GM15510 (cell line): Measurements from ENCODE around the gene FICD.
A peak's percentile ranks its signal among the peaks of the same experiment; 100 is the strongest.

Experiments
- POLR2A ChIP-seq: IDR thresholded peaks from 3 replicates; pipeline ENCODE4 v1.6.1; 2011; ENCODE audit warnings: borderline replicate concordance; ENCODE audit not compliant: insufficient read length; ENCODE audit errors: extremely low read depth

The FICD gene

GRCh38 chr12:108518101-108518715 is 3.1 kb downstream of the FICD start:
- no peak for TF ChIP-seq POLR2A

DNA sequence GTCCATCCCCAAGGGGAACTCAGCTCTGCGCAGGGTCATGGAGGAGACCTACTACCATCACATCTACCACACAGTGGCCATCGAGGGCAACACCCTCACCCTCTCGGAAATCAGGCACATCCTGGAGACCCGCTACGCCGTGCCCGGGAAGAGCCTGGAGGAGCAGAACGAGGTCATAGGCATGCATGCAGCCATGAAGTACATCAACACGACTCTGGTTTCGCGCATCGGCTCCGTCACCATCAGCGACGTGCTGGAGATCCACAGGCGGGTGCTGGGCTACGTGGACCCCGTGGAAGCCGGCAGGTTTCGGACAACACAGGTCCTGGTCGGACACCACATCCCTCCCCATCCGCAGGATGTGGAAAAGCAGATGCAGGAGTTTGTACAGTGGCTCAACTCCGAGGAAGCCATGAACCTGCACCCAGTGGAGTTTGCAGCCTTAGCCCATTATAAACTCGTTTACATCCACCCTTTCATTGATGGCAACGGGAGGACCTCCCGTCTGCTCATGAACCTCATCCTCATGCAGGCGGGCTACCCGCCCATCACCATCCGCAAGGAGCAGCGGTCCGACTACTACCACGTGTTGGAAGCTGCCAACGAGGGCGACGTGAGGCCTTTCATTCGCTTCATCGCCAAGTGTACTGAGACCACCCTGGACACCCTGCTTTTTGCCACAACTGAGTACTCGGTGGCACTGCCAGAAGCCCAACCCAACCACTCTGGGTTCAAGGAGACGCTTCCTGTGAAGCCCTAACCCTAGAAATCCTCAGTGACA is 3.8 kb downstream of the FICD start:
- peak; percentile 12 for TF ChIP-seq POLR2A

- TF ChIP-seq POLR2A, result no peak
Observed at GRCh38 chr12:108519558-108519957, 4.5 kb downstream of the FICD start.

DNA sequence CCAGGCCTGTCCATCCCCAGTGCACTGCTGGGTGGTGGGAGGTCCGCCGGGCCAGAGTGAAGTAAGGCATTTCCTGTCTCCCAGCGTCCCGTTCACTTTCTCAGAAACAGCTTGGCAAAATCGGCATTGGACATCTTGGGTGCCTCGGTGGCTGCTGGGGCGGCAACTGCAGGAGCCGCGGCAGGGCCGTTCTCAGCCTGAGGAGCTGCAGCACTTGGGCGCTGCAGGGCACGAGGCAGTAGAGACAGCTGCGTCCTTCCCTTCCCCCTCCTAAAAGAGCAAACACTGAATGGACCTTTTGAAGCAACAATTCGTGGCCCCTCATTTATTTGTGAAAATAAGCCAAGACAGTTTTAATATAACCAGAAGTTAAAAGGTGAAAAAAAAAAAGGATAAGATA is 8.3 kb downstream of the FICD start:
- TF ChIP-seq POLR2A, result no peak

DNA sequence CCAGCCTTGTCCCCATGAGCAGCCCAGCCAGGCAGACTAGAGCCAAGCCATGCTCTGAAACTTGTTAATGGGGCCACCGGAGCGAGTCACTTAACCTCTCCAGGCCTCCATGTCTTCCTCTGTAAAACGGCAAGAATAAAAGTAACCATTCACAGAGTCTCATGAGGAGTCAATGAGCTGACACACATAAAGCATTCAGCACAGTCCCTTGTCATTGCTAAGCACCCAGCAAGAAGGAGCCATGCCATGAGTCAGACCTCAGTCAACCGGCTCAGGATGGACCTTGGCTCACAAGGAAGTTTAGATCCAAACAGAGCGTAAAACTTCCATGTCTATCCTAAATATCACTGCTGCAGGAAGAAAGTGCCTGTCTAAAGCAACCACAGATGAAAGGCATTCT is 10.6 kb downstream of the FICD start:
- no peak for TF ChIP-seq POLR2A

DNA sequence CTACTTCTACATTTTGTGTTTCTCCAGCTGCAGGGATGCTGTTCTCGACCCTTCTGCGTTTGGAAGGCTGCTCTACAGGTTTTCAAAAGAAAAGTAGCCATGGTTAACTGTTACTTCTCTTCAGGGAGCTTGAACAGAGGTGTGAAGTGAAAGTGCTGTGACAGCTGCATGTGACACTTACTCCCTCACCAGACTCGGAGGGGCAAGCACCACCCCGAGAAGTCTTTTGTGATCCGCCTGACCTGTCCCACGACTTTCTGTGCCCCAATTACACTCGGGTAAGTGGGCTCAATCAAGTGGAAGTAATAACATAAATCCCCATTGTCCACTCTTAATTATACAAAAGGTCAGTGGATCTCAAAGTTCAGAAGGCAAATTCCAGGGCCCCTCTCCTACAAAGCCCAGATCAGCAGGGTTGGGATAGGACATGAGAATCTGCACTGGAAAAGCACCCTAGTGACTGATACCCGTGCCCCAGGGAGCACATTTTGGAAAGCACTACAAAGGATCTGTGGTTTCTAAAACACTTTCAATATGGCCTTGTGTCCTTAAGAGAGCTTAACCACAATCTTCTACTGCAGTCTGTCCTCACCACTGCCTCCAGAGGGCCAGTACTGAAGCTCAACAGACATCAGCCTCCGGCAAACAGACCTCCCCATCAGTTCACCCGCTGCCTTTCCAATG is 11.5 kb downstream of the FICD start:
- TF ChIP-seq POLR2A, result no peak

- no peak for TF ChIP-seq POLR2A
Observed at GRCh38 chr12:108527166-108527496, 12.1 kb downstream of the FICD start.

DNA sequence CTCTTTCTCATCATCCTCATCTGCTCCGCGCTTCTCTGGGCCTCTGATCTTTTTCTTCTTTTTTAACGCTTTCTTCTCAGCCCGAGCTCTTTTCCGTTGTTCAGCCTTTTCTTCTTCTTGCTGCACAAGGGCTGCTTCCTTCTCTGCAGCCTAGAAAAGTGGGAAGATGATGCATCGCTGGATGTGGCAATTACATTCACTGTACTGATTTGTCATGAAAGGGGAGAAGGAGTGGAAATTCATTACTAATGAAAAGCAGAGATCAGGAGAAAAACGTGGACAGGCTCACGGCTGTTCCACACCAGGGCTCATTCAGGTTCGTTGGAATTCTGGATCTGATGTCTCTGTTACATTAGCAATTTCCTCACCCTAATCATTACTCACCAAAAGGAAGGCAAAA is 15.1 kb downstream of the FICD start:
- no peak for TF ChIP-seq POLR2A

GRCh38 chr12:108531929-108532848 is 17.1 kb downstream of the FICD start:
- TF ChIP-seq POLR2A, result no peak

GRCh38 chr12:108538146-108538545 is 23.1 kb downstream of the FICD start:
- TF ChIP-seq POLR2A, result no peak

- TF ChIP-seq POLR2A, result no peak
Observed at GRCh38 chr12:108538616-108539195, 23.6 kb downstream of the FICD start.

DNA sequence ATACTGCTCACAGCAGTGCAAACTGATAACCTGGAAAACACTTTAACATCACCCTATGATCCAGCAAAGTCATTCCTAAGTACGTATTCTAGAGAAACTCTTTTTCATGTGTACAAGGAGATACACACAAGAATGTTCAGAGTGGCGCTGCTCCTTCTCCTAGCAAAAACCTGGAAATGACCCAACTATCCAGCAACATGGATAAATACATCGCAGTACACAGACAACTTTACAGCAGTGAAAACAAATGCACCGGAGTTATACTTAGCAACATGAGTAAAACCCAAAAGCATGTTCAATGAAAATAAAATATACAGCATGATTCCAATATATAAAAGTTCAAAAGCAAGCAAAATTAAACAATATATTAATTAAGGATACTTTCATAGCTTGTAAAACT is 27.2 kb downstream of the FICD start:
- TF ChIP-seq POLR2A, result no peak

- no peak for TF ChIP-seq POLR2A
Observed at GRCh38 chr12:108543652-108544051, 28.6 kb downstream of the FICD start.

DNA sequence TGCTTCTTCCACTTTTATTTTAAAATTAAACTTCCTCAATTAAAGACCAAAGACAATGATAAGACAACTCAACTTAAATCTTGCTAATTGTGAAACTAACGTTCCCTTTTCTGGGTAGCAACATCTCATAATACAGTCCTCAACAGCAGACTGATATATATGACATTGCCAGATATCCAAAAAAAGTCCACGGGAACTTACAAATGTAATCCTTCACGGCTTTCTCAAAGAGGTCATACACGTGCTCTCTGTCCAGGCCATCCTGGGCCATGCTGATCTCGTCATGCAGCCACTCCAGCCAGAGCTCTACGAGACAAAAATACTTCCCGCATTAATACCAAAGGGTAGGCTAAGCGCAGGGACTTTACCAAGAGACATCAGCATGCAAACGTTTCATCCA is 32.6 kb downstream of the FICD start:
- TF ChIP-seq POLR2A, result no peak
